ENCODE results near the gene CCDC33.
A peak's percentile ranks its signal among the peaks of the same experiment; 100 is the strongest.

CCDC33 gene

DNA sequence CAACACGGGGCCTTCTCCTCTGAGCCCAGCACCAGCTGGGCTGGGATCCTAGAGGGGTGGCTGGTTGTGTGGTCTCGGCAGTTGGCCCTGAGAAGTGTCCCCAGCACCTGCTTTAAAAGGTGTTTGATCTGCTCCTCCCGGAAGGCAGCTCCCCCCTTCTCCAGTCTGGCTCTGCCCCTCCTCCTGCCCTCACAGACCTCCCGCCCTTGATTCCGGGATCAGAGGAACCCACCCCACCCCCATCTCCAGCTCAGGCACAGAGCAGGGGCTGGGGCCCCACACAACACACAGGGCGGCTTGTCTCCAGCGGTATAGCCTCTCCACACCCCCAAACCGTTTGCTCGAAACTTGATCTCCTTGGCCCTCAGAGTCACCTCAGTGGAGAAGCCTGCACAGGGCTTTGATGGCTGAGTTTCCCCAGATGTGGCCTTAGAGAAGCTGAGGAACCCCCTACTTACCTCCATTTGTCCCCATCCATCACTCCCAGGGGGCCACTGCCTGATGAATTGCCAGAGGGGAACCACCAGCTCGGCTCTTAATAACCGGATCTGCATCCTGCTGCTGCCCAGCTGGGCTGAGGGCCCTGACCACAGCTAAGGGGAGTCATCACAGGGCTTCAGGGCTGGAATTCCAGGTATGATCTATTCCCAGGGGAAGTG, 27.1 kb upstream of the CCDC33 start:
- DNase-seq (ENCODE audit: low spot score) = peak; percentile 90

GRCh38 chr15:74209560-74209958, 26.6 kb upstream of the CCDC33 start:
- no peak for DNase-seq (ENCODE audit: low spot score)

DNA sequence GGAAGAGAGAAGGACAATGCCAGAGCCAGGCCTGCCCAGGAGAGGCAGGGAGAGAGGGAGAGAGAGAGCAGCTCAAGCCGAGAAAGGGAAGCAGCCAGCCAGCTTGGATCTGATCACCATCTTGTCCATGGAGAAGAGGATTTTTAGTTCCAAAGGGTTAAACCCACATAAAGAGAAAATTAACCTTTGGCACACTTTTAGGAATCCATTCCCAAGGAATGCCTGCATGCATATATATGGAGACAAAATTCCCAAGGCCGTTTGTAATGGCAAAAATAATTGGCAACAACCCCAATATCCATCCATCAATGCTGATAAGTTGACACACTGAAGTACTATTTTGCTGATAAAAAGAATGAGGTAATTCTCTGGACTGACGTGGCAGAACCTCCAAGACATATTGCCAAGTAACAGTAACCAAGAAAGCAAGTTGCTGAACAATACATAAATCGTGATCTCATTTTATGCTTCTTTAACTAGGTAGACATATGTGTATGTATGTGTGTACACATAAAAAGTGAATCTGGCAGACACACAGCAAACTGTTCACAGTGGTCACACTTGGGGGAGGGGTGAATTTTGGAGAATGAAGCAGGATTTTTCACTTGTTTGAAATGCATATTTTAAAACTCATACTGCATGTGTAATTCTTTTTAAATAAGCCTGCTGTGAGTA, 26.0 kb upstream of the CCDC33 start:
- no peak for DNase-seq (ENCODE audit: low spot score)

DNA sequence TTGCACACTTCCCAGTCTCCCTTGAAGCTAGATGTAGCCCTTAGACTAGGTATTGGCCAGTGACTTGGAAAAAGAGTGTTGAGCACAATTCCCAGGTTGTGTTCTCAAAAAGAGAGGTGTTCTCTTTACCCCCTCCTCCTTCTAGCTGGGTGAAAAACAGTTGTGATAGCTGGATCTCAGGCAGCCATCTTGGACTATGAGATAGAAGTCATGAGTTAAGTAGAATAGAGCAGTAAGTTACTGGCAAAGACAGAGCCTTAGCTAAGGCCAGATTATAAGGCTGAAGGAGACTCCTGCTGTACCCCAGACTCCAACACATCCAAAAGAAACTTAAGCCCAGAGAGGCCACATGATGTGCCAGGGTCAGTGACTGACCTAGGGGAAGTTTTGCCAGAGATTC, 25.4 kb upstream of the CCDC33 start:
- no peak for DNase-seq (ENCODE audit: low spot score)

- no peak for DNase-seq (ENCODE audit: low spot score)
Measured at GRCh38 chr15:74211656-74212055, 24.5 kb upstream of the CCDC33 start.

DNA sequence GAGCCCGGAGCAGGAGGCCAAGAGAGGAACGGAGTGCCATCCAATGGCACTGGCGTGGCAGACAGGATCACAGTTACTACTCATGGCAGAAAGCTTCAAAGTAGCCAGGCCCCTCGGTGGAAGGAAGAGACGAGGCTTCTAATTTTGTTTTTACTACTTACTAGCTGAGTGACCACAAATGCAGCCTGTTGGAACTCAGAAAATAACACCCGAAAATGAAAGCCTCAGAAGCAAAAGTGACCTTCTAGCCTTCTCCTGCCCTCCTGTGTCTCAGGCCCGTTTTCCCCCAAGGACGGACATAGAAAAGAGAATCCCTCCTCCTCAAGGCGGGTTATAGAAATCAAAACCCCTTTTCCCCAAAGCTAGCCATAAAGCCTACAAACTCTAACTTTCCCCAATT, 23.6 kb upstream of the CCDC33 start:
- no peak for DNase-seq (ENCODE audit: low spot score)

DNA sequence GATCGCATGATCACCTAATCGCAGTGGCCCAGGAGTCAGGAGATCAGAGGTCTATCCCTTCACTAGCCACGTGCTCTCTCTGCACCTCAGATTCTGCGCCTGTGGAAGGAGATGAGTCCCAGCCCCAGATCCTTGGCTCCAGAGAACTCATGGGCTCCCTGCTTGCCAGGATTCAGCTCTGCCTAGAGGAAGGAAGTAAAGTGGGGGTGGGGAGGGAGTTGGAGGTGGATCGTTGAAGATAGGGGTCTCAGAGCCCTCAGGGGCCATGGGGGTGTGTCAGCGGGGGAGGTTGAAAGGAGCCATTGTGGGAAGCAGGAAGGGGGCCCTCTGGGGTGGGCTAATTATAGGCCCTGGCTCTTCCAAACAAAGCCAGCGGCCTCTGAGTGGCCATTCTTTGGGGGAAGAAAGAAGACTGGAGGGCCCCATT, 22.3 kb upstream of the CCDC33 start:
- DNase-seq (ENCODE audit: low spot score) = no peak

GRCh38 chr15:74214324-74215021, 21.7 kb upstream of the CCDC33 start:
- DNase-seq (ENCODE audit: low spot score) = no peak

DNA sequence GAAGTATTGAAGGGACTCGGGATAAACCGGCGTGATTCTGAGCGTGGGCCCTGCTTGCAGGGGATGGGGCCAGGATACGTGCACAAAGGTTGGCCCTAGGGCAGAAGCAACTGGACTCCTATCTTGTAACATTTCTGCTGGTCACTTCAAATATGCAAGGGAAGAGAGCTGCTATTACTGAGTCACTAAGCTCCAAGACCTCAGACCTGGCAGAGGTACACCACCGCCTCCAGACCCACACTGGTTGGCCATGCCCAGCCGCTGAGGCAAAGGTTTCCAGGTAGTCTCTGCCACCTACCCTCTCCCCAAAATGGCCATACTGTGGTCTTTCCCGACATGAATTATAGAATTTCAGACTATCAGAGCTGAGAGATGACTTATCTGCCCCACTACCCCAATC, 20.2 kb upstream of the CCDC33 start:
- no peak for DNase-seq (ENCODE audit: low spot score)

DNA sequence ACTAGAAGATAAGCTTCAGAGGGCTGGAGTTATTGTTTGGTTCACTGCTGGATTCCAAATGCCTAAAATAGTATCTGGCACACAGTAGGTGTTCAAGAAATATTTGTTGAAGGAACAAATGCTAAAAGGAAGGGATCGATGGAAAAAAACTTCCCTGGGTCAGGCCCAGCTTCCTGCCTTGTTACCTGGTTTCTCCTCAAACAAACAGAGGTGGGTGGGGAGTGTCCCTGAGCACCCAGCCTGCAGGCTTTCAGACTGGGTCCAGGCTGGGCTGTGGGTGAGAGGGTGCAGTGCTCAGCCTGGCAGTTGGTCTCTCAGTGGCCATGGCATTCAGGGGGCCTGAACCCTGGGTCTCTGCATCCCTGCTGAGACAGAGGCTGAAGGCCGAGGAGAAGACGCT, 19.2 kb upstream of the CCDC33 start:
- DNase-seq (ENCODE audit: low spot score) = no peak

- no peak for DNase-seq (ENCODE audit: low spot score)
Measured at GRCh38 chr15:74217907-74218885, 17.9 kb upstream of the CCDC33 start.

- DNase-seq (ENCODE audit: low spot score) = no peak
Measured at GRCh38 chr15:74220475-74221248, 15.5 kb upstream of the CCDC33 start.

DNA sequence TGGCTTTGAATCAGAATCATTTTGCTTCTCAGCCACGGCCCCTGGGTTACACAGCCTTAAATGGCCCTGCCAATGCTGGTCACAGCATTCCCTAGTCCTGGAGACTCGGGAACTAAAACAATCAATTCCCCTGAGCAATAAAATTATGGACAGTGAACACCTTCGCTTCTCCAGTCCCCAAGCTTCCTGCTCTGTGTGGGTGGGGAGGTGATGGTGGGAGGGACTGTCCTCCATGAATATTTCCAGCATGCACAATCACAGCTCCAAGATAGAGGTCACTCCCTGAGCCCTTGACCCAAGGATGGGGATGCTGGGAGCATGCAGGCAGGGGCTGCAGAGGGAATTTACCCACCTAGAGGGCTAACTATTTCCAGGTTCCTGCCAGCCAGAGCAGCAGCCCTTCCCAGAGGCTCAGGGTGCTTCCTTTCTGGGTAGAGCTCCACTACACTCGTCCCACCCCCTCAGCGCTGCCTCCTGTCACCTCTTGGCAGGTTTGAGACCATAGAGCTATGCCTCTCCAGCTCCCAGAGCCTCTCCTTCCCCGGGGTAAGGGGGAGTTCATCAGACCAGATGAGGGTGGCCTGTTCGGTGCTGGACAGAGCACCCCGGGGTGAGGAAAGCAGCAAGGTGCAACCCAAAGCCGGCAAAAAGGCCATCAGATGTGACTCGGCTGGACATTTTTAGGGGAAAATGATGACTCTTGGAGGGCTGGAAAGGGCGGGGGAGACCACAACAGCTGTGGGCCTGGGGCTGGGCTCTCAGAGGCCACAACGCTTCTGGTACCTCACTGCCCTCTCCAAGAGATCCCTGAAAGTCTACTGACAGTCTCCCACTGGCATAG, 14.5 kb upstream of the CCDC33 start:
- no peak for DNase-seq (ENCODE audit: low spot score)

GRCh38 chr15:74222240-74223119, 13.6 kb upstream of the CCDC33 start:
- DNase-seq (ENCODE audit: low spot score) = no peak

- no peak for DNase-seq (ENCODE audit: low spot score)
Measured at GRCh38 chr15:74225928-74226327, 10.2 kb upstream of the CCDC33 start.

DNA sequence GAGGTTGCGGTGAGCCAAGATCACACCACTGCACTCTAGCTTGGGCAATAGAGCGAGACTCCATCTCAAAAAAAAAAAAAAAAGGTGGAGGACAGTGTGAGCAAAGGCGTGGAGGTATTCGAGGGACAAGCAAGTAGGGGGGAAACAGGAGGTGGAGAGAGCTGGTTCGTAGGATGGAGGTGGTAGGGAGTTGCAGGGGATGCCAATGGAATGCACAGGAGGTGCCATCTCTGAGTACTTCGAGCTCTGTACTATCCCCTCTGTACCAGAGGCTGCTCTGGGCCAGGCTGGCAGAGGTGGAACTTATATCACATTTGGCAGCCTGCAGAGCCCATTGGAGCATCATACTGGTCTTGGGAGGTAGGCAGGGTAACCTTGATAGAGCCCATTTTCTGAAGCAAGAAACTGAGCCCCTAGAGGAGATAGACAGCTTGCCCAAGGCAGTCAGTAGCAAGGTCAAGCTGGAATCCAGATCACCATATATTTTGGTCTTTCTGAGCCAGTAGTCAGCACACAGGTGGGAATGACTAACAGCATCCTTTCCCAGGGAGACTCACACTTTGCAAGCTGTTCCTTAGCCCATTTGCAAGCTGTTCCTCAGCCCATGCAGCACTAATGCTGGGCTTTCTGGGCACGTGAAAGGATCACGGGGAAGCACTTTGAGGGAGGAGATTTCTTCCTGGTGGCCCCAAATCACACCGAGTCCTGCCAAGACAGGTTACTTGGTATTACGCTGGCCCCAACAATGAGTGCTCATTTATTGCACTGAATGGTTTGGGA, 9.2 kb upstream of the CCDC33 start:
- no peak for DNase-seq (ENCODE audit: low spot score)

GRCh38 chr15:74227968-74228722, 8.0 kb upstream of the CCDC33 start:
- no peak for DNase-seq (ENCODE audit: low spot score)

DNA sequence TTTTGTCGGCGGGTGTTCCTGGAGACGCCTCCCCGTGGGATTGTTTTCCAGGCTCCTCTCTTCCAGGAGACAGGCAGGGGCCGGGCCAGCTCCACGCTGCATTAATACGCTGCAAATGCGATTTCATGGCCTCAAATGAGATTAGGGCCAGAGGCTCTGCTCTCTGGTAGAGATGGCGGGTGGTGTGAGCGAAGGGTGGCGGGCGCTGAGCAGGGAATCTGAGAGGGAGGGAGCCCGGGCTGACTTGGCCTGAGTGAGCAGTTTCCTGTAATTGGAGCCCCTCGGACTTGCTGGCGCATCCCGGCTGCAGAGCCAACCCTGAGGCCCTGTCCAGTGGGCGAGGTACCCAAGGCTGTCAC, 7.4 kb upstream of the CCDC33 start:
- DNase-seq (ENCODE audit: low spot score) = no peak

Measured in SW480 (cell line).